HG03103 (cell line): ENCODE measurements around the gene GARNL3.

ENCODE experiments used
- ATAC-seq: cut with Tn5 transposase; IDR thresholded peaks from one replicate; pipeline ENCODE4 v1.9.1; 2021; ENCODE audit warnings: low read depth; ENCODE audit not compliant: unreplicated experiment

GARNL3 gene

DNA sequence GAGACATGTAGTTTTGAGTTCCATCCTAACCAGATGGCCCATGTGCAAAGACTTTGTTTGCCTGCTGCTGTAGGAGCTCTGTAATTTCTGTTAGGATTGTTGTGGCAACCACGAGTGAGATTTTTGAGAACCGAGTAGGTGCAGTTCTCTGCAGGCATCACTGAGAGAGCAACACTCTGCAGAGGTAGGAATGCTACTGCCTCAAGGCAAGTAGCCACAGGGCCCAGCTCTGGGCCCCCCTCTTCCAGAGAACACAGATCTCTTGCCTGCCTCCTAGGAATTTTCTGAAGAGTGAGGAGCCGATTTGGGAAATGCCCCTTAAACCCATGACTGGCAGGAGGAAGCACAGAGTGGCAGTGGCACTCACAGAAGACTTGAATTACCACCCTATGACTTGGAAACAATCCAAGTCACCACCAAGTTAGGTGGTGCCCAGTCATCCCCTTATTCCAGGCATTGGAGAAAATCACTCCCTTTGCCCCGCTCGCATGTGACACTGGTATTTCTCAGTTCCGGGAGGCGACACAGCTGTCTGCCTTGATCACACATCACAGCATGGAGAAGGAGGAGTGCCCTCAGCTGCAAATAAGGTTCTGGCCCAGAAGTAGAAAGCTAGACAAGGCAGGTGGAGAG is 79.9 kb downstream of the GARNL3 start:
- no peak for ATAC-seq

DNA sequence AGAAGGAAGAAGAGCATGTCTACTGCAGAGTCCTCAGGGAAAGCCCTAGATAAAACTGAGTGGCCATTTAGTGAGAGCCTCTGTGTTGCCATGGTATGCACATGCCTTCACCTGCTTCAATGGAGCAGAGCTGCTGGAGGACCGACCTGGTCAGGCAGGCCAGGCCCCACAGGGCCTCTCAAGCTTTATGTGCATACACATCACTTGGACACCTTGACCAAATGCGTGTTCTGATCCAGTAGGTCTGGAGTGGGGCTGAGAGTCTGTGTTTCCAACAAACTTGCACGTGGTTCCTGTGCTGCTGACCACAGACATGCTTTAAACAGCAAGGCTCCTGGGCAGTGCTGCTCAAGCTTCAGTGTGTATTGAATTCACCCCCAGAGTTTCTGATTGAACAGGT is 81.0 kb downstream of the GARNL3 start:
- ATAC-seq, result no peak

DNA sequence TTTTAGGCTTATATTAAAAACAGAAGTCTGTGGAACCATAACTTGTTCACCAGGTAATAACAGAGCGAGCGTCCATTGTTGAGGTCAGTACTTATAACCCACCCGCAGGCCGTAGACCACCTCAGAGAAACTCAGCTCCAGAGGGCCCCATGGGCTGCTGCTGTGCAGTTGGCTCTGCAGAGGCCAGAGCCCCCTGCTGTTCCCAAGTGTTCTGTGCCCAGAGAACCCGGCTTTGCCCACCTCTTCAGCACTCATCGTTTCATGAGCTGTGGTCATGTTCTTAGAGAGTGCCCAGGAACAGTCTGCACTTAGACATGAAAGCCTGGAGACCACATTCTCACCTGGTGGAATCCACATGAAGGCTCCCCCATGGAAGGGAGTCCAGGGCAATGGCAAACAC is 82.0 kb downstream of the GARNL3 start:
- ATAC-seq, result no peak

DNA sequence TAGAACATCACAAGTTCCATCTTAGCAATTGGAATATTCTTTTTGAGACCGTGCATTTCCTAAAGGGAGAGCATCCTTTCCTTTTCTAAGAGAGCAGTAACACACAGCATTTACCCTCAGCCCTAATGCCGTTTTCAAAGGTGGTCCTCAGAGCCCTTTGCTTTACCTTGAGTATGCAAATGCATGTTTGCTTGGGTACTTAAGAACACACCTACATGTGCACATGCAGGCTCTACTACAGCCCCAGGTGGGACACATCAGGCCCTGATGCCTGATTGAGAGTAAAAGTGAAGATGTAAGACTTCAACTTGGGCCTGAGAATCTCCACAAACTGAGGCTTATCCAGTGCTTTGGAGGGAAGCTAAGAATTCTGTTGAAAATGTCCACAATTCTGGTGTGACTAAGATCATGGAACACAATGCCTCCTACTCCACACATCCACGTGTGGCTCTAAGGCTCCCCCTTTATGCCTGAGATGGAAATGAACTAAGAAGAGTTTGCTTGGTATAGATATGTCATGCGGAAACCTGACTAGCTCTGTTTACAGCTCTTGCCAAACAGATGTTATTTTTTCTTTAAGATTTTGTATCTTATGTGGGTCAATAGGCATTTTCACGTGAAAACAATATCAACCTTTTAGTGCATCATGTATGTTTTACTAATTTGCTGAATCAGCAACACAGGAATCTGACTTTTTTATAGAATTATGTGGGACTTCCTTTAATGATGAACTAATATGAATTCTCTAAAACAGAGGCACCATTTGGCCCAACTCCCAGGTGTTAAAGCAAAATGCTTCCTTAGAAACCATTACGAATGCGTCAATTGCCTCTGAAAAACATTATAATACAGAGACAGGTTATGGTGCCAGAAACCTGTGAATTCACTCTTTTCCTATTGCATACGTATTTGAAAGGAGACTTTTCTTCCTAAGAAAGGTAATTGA is 83.5 kb downstream of the GARNL3 start:
- no peak for ATAC-seq

DNA sequence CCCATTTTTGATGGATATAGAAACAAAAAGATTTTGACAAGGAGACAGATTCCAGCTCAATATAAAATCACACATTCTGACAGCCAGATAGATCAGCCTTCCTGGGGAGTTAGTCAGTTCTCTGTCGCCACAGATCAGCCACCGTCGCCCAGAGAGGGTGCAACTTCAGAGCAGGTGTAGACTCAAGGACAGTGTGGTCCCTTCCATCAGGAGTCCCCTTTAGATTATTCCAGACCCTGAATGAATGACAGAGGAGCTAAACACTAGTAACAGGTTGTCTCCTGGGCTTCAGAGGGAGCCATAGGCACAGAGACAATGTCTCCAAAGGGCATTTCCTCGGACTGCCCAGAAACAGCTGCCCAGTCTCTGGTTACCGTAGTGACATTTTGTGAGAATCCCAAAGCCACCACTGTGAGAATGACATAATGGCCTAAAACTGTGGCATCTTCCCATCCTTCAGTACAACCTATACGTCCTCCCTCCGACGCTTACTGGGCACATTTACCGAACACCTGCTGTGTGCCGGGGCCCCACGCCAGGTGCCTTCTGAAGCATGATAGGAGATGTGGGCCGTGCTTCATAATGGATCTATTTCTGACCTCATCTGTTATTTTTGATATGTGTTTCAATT is 85.0 kb downstream of the GARNL3 start:
- ATAC-seq, result no peak

DNA sequence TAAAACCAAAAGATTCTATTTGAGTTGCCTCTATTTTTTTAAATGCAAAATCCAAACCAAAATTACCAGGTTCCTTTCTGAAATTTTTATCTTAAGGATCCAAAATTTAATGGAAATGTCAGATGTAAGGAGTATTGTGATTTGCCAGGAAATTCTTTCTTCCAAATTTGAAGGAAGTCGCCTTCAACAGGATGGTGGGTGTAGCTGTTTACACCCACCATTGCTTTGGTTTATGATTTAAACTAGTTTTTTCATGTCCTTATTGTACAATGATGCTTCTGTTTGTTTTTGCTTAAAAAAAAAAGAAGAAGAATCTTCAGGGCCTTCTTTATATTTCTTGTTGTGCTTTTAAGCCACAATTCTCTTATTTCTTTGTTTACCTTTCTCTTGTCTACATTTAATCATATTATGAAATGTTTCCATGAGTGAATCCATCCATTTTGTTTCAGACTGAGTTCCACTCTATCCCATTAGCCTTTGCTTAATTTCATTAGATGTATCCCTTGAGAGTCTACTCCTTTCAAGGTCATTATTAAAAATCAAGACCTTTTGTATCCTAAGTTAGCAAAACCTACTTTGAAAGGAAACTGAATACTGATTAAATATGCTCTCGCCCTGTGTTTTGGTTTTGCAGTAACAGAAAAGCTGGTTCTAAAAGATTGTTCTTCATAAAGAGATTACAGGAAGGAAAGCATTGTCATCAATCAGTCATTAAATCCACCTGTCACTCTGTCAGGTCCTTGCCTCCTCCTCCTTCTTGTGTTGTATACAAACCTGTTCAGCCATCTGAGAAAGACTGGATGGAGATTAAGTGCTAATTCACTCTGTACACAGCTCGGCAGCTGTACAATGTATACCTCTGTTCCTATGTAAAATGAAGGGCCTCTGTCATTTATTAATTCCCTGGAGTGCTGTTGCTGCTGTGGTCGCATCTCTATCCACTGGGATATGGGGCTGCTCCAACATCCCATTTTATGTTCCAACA is 86.9 kb downstream of the GARNL3 start:
- ATAC-seq, result no peak

DNA sequence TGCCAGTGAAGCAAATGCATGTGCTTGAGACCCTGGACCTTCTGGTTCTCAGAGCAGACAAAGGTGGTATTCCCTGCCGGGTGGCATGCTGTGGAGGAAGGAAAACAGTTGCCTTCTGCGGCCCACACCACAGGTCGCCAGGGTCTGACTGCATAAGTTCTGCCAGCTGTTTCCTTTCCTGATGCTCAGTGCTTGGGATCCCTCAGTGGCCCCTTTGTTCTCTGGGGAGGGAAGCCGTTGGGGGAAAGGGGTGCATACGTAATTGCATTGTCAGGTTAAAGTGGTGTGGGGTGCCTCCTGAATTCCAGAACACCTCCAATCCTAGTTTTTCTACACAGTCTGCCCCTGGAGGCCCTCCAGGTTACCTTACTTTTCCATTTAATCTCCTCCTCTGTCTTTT is 89.3 kb downstream of the GARNL3 start:
- ATAC-seq, result no peak

DNA sequence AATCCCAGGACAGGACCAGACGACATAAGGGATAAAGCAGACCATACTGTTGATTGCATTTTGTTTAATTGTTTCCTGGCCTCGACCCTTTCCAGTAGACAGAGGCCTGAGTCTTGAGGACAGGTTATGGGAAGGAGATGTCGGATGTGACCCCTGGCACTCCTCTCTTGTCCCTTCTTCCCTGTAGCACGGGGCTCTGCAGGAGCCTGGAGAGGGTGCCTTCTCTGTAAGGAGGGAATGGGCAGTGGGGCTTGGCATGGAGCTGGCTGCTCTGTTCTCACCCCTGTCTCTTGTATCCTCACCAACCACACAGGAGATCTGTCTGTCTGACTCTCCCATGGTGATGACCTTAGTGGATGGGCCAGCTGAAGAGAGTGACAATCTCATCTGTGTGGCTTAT is 92.3 kb downstream of the GARNL3 start:
- no peak for ATAC-seq

DNA sequence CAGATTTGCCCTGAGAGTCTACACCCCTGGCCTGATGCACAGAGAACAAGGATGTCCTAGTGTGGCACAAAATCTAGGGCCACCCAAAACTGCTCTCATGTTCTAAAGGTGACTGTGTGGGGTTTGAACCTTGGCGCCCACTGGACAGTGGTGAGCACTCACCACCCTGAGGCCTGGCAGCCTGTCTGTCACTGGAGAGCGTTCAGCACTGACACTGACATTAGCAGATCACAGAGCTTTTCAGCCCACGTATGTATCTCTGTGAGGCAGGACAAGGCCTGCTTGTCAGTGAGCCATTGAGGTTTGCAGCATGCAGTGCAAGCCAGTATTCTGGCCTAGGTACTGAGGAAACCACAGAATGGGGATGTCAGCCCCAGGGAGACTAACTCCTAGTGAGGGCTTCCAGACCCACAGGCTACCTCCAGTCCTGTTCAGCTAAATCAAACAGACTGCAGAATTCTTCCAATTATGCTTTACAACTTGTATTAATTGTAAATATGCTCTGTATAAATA is 93.5 kb downstream of the GARNL3 start:
- ATAC-seq, result no peak

DNA sequence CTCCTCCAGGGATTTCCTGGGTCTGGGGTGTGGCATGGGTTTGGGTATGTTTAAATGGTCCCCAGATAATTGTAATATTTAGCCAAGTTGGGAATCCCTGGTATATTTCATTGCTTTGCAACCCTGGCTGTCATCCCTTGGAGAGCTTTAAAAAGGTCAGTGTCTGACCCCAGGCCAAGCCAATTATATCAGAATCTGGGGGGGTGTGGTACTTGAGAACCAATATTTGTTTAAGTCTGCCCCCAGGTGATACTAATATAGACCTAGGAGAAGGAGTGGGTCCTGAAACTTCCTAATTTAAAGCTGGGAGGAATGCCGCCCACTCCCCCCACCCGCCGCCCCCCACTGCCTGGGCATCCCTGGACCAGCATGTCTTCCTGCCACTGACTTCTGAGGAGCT is 94.2 kb downstream of the GARNL3 start:
- no peak for ATAC-seq

DNA sequence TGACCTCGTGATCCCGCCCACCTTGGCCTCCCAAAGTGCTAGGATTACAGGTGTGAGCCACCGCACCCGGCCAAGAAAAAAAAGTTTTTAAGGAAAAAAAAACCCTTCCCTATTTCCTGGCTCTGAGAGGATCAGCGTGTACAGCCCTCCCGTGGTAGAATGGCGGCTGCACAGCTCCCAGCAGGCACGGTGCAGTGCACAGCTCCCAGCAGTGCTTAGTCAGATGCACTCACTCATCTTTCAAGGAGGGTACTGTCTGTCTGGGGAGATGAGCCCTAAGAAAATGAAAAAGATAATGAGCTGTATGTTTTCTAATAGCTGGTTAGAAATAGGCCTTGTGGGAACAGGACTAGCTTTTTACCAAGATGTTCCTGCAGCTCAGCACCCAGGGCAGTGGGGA is 95.7 kb downstream of the GARNL3 start:
- no peak for ATAC-seq

DNA sequence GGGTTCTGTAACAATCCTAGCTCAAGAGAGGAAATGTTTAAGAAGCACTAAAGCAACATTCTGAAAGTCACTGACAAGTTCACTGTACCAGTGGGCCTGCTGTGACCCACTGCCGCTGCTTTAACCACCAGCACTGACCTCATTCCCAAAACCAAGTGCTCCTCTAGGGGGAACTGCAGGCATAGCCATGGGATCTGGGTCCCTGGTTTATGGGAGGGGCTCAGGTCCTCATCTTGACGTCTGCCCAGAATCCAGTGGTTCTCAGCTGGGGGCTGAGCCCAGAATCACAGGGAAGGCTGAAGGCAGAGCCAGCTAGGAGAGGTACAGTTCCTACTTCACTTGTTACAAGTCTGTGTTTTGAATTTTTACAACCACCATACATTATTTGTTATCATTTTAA is 96.3 kb downstream of the GARNL3 start:
- no peak for ATAC-seq

DNA sequence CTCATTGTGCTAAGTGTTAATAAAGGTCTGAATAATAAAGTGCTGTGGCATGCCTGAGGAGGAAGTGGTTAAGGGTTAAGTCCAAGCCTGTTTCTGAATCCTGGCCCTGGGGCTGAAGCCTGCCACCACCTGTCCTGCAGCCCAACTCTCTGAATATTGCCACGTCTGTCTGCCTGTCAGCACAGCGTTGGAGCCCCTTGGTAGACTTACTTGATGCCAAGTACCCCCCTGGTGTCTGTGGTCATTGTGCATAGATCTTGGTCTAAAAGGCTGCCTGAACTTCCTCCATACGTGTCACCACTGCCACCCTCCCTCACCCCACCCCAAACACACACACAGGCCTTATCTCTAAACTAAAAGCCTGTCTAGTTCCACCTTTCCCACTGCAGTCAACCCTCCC is 97.0 kb downstream of the GARNL3 start:
- no peak for ATAC-seq

DNA sequence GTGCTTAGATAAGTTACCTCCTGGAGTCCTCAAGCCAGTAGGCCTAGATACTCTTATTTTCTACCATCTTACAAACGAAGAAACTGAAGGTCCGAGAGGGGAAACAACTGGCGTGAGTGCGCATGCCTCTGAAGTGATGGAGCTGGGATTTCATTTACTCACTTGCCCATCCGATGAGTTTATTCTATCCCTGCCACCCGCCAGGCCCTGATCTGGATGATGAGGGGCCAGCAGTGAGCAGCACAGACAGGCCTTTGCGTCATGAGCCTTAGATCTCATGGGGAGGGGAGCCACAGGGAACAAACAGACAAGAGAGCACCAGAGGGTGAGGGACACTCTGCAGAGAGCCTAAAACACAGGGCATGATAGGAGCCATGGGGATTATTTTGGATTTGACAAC is 98.3 kb downstream of the GARNL3 start:
- no peak for ATAC-seq

DNA sequence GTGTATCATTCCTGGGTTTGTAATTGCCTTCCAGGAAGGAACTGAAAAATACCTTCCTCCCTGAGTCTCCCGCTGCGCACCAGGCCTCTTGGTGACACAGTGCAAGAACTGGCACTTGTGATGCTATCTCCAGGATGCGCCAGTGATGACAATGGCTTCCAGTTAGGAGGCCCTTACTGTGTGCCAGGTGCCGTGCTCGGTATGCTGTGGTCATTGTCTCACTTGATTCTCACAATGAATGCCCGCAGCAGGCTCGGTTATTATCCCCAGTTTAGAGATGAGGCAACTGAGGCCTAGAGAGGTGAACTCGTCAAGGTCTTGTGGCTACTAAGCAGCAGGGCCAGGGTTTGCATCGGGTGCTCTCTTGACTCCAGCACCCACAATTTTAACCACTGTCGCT is 100.9 kb downstream of the GARNL3 start:
- no peak for ATAC-seq

DNA sequence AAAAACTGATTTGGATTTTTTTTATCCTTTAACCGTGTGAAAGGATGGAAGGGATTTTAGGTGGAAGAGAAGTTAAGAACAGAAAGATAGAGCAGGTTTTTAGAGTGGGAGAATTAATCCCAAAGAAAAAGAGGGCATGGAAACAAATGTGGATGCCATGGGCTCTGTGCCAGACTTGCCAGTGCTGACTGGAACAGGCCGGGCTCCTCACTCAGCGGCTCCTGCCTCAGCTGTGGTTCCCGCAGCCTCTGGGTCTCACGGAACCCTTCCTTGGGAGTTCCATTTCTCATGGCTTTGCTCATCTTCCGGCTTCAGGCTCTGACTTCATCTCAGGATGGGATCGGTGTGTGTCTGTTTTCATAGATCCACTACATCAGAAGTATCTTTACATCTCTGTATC is 102.0 kb downstream of the GARNL3 start:
- ATAC-seq, result no peak

DNA sequence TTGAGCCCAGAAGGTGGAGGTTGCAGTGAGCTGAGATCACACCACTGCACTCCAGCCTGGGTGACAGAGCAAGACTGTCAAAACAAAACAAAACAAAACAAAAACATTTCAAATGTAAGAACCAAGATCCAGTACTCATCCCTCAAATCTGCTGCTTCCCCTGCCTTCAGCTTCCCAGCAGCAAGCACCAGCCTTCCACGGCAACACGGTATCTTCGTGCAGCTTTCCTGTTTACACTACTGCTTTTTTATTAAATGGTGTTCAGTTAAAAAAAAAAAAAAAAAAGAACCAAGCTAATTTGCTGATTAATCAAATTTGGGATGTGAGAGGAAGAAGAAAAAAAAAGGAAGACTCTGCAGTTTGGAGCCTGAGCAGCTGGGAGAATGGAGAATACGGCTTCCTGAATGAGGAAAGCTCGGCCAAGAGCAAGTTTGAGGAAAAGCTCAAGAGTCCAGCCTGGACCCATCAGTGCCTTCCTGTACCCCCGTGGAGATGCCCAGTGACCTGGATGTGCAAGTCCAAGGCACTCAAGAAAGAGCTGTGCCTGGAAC is 104.4 kb downstream of the GARNL3 start:
- ATAC-seq, result no peak

DNA sequence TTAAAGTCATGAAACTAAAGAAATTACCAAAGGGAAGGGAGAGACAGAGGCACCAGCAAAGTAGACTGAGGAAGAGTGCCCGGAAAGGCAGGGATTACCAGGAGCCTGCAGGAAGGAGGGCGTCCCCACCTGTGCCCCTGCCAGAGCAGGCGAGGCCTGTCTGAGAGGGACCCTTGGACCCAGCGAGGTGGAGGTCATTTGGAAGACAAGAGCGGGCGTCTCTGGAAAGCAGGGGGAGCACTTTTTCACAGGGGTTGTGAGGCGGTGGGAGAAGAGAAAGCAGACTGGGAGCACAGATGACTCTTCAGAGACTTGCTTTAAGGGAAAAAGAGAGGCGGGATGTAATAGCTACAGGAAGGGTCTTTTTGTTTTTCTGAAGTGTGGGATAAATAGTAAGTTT is 104.9 kb downstream of the GARNL3 start:
- ATAC-seq, result no peak

DNA sequence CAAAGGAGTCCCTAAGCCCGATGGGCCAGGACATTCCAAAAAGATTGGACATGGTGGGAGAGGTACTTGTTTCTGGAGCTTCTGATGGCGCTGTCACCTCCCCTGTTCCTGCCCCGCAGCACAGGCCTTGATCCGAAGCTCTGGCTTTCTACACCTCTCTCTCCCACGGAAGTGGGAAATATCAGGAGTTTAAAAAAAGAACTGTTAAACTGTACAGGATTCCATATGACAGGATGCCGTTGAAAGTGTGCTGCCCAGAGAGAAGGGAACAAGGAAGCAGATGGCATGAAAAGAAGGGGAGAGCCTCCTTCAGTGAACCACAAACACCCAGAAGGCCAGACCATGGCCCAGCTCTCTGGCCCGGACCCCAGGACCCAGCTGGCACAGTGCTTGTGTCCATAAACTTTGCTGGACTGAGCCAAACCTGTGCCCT is 105.6 kb downstream of the GARNL3 start:
- ATAC-seq, result no peak
